Measurements from ENCODE around the gene TEPSIN.
"Not testable (repeated sequence)": the region's sequence is repeated elsewhere in the genome, so short reads cannot be mapped to it uniquely, and the experiment has no call there.

The TEPSIN gene

DNA sequence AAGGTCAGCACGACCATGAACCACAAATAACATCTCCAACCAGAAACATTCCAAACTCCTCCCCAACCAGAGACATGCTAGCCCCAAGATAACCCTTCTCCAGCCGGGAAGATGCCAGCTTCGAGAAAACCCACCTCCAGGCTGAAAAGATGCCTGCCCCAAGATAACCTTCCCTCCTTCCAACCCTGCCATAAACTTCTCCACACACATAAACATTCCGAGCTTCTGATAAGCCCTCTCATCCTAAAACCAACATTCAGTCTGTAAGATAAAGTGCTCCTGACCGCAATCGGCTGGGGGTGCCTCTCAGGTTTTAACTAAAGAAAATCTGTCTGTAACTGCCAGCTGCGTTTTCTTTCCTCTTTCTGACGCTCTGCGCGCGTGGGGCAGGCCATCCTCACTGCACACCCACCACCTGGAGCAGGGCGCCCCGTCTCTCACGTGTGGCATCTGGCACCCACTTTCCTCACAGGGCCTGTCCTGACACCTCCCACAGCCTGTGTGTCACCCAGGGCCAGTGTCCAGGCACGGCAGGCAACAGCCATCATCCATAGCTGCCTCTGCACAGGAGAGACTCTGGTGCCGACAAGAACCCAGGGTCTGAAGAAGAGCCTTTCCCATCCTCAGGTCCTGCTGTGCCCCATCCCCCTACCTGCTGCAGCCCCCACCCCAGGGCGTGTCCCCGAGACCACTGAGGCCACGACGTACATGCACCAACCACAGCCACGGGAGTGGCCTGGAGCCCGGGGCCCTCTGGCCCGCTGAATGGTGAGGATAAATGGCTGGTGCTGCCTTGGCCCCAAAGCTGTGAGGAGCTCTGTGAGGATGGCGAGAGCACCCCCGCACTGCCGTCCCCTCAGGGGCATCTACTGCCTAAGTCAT is 3.7 kb downstream of the TEPSIN start:
- DNase-seq: no peak

DNA sequence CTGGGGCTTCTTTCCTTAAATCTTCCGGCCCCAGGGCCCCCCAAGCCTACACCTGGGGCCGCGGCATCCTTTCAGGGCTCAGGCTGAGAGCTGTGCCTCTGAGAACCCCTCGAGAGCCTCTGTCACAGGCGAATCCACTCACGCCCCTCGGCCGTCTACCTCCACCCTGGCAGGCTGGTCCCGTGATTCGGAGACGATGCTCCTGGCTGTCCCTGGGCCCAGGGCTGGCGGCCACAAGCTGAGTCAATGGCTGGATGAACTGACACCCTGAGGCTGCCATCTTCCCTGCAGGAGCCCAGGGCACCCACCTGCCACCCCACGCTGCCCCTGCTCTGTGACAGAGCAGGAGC is 4.4 kb downstream of the TEPSIN start:
- DNase-seq: no peak

DNA sequence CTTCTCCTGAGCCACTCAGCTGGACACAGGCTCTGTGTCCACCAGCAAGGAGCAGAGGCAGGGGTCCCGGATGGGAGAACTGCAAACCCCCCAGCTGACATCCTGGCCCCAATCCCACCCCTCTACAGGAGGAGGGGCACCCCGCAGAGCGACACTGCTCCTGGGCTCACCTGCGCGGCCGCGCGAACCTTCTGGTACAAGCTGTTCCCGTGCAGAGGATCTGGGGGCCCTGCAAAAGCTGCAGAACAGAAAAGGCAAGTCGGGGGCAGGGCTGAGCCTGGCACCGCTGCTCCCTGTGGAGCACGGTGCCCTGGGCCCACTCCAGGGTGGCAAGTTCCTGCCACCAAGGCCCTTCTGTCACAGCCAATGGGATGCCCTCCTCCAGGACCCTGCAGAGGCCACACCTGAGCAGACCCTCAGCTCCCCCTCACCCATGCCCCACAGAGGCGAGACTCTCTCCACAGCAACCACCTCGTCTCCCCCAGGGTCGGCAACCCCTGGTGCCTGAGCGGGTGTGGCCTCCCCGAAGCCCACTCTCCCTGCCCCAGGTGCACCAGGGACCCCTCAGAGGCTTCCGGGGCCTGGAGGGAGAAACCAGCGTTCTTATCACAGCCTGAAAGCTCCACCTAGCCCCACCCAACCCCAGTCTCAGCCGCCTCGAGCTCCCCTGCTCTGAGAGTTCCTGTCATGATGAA is 4.9 kb downstream of the TEPSIN start:
- DNase-seq: no peak

DNA sequence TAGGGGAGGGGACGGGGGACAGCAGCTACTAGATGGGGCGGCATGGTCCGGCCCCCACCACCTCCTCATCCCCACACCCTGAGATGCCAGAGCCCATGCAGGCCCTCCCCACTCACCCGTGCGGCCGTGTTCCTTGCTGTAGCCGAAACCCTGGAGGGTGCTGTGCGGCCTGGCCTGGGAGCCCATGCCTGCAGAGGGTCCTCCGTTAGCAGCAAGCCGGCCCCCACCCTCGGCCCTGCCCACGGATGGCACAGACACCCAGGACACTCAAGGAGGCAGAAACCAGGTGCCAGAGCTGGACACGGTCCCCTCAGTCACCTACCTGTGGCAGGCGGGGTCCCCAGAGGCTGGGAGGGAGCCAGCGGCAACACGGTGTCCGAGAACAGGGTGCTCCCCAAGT is 5.5 kb downstream of the TEPSIN start:
- no peak for DNase-seq

DNA sequence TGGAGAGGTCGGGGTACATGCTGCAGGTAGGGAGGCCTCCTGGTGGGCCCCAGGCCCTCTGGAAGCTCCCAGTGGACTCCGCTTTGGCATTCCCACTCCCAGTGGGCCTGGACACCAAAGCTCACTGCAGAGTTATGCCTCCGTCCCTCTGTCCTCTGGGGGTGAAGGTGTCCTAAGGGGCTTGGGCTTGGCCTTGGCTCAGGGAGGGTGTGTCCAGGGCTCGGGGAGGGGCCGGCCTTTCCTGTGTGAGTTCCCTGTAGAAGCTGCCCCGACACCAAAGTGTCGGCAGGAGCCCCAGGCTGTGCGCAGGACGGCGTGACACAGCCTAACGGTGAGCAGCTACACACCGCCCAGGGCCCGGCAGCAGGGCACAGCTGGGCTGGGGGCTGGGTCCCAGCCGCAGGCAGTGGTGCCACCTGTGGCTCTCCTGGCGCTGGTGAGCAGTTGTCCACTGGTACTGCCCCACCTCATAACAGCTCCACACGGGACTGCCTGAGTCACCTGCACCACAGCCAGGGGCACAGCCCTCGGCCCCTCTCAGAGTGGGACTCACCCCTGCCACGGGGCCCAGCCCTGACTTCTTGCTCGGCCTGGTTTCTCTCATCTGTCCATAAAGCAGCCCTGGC is 6.1 kb downstream of the TEPSIN start:
- DNase-seq: no peak

DNA sequence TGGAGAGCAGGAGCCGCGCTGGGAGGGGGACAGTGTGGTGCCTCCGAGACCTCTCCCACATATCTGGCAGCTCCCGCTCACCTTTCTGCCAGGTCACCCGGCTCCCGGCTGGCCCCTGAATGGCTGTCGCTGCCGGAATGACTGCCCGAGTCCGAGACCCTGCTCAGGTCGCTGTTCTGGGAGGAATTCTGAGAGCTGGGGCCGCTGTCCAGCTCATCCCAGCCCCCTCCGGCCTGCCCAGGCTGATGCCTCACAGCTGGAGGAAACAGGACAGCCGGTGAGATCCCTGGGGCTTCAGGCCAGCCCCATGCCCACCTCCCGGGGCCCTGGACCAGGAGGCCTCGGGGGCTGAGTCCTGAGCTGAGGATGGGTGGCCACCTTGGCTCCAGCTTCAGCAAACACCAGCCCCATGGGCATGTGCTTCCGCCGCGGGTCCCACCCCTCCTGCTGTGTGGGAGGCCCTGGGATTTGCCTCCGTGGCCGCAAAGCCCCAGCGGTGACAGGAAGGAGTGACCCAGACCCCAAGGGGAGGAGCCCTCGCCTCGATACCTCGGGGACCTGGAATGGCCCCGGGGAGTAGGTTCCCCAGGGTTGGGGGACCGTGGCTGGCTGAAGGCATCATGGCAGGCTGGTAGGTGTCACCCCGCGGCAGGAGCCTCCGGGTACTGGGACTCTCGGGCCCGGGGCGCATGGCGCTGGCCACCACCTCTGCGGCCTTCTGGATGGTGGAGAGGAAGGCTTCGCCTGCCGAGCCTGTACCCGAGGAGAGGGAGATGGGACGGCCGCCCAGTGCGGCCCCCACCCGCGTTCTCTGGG is 6.9 kb downstream of the TEPSIN start:
- DNase-seq: no peak

DNA sequence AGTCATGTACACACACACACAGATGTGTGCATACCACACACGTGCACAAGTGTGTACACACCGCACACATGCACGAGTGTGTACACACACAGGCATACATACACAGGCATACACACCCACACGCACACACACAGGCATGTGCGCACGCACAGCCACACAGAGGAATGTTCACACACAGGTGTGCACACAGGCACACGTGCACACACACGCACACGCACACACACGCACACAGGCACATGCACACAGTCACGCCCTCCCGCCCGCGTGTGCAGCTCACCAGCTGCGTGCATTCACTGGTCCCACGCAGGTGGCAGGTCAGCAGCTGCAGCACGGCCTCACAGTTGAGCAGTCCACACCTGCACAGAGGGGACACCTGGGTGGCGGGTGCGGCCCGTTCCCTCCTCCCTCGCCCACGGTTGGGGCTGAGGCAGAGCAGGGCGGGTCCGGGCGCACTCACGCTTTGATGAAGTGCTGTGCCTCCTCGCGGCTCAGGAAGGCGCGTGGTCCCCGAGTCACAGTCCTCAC is 7.7 kb downstream of the TEPSIN start:
- DNase-seq: no peak

DNA sequence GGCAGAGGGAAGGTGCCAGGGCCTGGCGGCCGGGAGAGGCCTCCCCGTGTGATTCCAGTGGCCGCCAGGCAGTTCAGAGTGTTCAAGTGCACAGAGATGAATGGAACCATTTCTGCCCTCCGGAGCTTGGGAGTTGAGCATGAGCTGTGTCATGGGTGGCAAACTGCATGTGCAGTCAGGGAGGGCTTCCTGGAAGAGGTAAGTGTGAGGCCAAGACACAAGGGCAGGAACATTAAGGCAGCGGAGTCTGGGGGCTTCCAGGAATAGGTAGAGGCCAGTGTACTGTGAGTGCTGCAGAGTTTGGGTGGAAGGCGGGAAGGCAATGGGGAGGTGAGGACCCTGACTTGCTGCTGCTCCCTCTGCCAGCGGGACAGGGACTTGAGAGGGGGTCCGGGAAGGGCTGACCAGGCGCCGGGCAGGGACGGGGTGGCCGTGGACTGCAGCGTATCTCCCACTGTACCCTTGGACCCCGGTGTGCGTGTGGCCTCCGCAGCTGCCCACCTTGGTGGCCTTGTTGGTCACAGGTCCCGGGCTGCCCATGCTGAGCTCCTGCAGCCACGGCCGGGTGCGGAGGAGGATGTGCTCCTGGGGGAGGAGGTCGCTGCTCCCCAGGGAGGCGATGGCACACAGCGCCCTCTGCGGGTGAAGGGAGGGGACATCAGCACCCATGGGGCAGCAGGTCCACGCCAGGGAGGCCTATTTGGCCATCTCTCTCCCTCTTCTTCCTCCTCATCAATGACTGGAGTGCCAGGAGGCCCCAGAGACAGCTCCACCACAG is 8.6 kb downstream of the TEPSIN start:
- no peak for DNase-seq

DNA sequence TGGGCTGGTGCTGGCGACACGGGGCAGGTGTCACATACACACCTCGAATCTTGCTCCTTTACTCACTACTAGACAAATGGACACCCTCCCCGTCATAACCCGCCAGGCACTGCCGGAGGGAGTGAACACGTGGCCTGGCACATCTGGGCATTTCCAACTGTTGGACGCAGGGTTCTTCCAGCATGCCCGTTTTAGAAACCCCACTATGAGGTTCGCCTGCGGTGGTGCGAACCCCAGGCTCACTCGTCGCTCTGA is 9.3 kb downstream of the TEPSIN start:
- no peak for DNase-seq

DNA sequence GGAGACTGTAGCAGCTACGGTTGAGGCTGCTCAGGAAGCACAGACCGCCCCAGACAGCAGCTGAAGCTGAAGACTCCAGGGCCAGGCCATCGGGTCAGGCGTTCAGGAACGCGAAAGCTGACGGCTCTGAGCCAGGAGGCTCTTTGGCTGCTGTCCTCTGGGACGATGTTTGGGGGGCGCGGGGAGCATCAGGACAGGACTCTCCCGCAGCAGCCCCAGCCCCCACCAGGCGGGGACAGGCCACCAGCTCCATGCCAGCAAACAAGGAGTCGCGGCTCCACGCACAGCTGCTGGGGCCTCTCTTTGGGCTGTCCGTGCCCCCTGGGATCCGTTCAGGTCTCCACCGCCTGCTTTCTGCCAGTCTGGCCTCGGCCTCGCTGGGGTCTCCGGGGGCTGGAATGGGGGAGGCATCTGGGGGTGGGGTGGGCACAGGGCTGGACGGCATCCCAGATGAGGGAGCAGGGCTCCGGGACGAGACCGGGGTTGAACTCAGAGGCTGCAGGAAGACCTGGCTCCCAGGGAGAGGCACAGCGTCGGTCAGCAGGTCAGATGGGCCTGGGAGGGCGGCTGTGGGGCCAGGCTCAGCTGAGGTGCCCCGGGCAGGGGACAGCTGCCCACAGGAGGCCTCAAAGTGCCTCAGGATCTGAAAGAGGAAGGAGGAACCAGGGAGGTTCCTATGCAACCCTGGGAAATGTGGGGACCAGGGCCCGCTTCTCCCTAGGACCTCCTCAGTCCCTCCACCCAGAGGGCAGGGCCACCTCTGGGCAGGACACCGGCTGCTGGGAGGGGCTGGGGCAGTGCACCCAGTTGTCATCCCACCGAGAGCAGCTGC is 9.8 kb downstream of the TEPSIN start:
- DNase-seq: no peak

DNA sequence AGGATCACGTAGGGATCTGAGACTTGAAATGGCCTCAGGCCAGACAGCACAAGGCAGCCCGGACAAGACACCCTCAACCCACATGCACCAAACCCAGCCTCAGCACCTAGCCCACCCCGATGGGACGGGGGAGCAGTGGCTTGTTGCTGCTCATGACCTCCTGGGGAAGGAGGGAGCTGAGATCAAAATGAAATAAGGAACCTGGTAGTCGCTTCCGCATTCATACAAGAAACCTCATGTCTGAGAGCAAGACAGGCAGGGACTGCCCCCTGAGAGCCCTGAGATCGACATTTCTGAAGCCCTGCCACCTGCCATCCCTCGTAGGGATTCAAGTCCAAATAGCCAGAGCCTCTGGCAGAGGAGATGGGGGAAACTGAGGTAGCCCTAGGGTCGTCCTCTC is 10.4 kb downstream of the TEPSIN start:
- no peak for DNase-seq

DNA sequence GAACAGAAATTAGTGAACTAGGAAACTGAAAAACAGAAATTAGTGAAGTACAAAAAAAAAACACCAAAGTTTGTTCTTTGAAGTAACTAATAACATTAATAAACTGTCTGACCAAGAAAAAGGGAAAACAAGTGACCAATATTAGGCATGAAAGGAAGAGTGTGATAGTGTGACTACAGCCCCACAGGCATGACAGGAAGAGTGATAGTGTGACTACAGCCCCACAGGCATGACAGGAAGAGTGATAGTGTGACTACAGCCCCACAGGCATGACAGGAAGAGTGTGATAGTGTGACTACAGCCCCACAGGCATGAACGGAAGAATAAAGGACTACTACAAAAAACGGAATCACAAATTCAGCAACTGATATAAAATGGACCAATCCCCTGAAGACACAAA is 11.2 kb downstream of the TEPSIN start:
- not testable (repeated sequence) for DNase-seq

DNA sequence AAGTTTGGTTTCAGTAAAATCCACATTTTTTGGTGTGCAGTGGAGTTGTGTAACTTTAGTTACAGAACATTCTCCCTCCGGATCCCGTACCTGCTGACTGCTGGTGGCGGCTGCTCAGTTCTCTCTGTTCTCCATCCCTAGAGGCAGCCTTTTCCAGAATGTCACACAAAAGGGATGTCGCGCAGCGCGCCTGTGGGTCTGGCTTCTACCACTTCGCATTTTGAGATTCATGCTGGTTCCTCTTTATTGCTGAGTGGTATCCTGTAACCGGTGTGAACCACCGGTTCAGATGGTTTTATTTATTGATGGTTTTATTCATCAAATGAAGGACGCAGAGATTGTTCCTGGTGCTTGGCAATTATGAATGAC is 15.1 kb downstream of the TEPSIN start:
- no peak for DNase-seq

DNA sequence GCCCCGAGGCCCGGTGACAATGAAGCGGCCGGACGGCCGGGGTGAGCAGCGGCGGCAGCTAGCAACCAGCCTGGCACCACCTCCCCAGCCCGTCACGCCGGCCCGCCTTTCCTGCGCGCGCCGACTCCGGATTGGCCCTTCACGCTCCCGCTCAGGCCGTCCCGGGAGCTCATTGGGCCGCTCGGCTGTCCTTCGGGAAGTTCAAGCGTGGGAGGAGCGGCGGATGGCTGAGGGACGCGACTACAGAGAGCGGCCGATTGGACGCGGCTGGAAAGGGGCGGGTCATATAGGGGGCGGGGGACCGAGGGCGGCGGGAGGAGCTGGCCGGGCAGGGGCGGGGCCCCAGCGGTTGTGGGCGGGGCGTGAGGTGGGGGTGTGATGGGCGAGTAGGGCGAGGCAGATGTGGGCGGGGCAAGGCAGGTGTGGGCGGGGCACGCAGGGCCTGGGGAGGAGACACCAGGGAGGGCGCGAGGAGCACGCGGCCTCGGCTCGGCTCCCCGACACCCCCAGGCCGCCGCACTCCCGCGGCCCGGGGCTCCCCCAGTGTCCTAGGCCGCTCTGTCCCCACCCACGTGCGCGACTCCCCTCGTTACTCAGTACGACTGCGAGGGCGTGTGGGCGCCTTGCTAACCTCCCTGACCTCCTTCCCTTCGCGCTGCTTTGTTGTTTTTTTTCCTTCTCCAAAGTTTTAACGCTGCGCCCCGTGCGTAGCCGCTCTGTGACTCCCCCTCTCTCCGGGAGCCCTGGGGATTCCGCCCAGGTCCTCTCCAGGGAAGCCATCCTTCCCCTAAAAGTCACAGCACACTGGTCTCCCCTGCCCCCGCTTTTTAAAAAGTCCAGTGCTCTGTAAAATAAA is 15.7 kb downstream of the TEPSIN start, which contains the start of gene CEP131:
TSS of gene CEP131 (minus strand) at position 60 of the 856 bp plus-strand sequence. CDS start 2,909 bp downstream, outside the sequence.
- peak; percentile 95 for DNase-seq

DNA sequence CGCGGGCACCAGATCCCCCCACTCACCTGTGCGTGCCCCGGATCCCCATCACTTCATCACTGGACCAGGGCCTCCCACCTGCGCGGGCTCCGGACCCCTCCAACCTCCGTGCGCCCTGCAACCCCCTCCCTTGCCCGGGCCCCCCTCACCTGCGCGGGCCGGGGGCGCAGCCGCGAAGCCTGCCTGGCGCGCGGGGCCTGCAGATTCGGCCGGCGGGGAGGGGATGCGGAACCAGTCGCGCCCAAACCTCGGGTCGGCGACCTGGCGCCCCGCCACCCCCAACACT is 16.3 kb downstream of the TEPSIN start:
- no peak for DNase-seq

DNA sequence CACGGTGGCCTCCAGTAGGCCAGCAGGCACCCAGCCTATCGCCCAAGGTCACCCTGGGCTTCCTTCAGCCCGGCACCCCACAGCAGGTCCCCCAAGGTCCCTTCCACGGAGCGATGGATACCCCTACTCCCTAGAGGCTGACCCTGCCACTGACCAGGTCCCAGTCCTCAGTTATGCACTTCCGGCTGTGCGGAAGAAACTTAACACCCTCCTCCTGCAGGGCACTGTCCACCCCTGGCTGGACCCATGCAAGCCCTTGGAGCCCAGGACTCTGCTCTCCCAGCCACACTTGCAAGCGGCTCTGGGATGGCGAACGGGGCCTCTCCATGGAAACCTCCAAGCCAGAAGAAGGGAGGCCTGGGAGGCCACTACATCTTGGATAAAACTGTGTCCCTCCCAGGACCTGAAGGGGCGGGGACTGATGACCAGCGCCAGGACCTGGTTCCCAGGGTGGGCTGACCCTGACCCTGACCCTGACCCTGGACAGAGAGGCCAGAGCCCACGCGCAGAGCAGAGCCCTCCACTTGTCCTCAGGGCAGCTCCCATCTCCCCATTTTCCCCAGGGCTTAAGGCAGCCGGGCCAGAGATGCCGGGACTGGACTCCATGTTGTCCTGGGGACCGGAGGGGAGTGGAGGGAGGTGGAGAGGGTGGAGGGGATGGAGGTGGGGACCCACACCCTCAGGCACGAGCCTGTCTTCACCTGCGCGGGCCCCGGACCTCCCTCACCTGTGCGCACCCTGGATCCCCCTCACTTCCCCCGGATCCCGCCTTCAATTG is 16.8 kb downstream of the TEPSIN start:
- no peak for DNase-seq

DNA sequence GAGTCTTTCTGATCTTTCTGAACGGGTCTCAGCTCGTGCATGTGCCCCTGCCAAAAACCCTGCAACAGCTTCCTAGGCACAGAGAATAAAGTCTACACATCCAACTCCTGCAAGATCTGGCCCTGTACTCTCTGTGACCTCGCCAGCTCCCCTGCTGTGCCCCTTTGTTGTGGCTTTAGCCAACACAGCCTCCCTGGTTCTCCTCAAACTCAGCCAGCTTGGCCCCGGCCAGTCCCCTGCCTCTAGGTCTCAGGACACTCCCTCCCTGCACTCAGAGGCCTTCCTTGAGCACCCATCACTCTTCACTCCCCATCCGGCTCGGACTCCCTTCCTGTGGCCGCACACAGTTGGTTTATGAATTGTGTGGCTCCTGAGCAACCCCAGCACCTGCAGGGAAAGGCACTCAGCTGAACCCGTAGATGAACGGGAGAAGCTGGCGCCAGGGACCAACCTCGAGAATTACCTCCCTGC is 17.4 kb downstream of the TEPSIN start:
- no peak for DNase-seq

DNA sequence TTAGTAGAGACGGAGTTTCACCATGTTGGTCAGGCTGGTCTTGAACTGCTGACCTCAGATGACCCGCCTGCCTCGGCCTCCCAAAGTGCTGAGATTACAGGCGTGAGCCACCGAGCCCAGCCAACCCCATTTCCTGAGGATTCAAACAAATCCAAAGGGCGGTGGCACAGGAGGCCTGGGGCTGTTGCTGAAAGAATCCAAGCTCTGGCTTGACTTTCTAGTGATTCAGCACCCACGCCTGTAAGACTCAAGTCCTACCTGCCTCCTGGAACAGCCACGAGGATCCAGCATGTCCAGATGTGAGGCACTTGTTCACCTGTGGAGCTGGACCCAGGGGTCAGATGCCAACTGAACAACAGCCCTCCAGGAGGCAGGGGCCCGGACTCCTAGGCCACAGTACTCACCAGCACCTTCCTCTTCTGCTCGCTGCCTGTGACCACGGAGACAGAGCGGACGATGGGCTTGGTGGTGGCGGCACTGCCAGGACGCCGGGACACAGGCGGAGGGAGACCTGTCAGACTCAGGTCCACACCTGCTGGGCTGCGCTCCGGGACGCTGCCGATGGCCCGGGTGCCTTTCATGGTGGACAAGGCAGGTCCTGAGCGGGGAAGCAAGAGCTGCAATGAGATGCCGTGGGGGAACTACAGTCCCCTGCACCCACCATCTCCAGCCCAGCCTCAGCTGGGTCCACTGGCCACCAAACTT is 19.2 kb downstream of the TEPSIN start:
- no peak for DNase-seq

DNA sequence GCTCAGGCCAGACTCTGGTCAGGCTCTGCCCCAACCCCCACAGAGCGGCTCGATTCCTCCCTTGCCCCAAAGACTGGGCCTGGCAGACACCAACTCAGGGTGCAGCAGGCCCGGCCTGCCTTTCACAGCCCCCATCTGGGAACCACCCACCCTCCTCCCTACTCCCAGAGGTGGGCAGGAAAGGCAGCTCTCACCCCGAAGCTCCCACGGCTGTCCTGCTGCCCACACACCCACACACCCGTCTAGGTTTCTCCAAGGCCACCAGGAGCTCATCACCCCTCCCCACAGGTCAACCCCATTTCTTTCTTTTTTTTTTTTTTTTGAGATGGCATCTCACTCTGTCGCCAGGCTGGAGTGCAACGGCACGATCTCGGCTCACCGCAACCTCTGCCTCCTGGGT is 19.9 kb downstream of the TEPSIN start:
- DNase-seq: no peak
